Panc1 (cell line): ENCODE data around the gene CCNK. TPM values are rescaled to one million over a fixed set of nuclear protein-coding genes. Genes with fewer than 3 reads are reported as not detected.
A peak's percentile ranks its signal among the peaks of the same experiment; 100 is the strongest.

ENCODE experiments used
- ATAC-seq: fragments of 200-7000 bp; cut with Tn5 transposase; 2 replicates; pipeline ENCODE4 v1.9.1; 2020; ENCODE audit warnings: mild to moderate bottlenecking, moderate library complexity
- BruUV-seq: library from RNA; stranded (reverse); fragments of 400-500 nt; replicated peaks from 2 replicates; lab custom pipeline; 2021; lab: Mats Ljungman, UMichigan
- CTCF ChIA-PET: fragments of 300-600 bp; sonication (Branson Sonifier 250); formaldehyde crosslinking; loops from one replicate; lab custom pipeline; 2022; ENCODE audit warnings: antibody characterized with exemption; lab: Charles Lee
- POLR2A ChIA-PET: fragments of 300-600 bp; sonication (Branson Sonifier 250); formaldehyde crosslinking; loops from one replicate; lab custom pipeline; 2022; ENCODE audit warnings: antibody characterized with exemption; lab: Charles Lee
- DNase-seq: peaks from one replicate; pipeline ENCODE4 v3.0.0-alpha.2; 2010; ENCODE audit warnings: low read depth, low spot score
- H3K27ac ChIP-seq: 2 replicates; pipeline ENCODE4 v1.5.1; 2011; ENCODE audit warnings: mild to moderate bottlenecking, low read length, inconsistent platforms
- H3K27me3 ChIP-seq: fragments of 200-500 bp; sonication (Bioruptor generic); 2 replicates; pipeline ENCODE4 v1.6.0; 2014; ENCODE audit warnings: low read length, inconsistent platforms; ENCODE audit not compliant: control insufficient read depth, insufficient read depth
- H3K36me3 ChIP-seq: fragments of 200-500 bp; sonication (Bioruptor generic); 2 replicates; pipeline ENCODE4 v1.5.1; 2014; ENCODE audit warnings: inconsistent platforms, mild to moderate bottlenecking, low read length, moderate library complexity; ENCODE audit not compliant: control insufficient read depth, insufficient read depth
- H3K4me1 ChIP-seq: 2 replicates; pipeline ENCODE4 v1.5.1; 2011; ENCODE audit warnings: inconsistent platforms, mild to moderate bottlenecking, low read length, moderate library complexity; ENCODE audit not compliant: control insufficient read depth, insufficient read depth
- H3K4me3 ChIP-seq, 2 experiments: 2 replicates each; pipeline ENCODE4 v1.5.1; 2011 to 2012; ENCODE audit warnings: low read depth in 2 of 2, low read length in 2 of 2, mild to moderate bottlenecking in 2 of 2, inconsistent platforms in 1 of 2, moderate library complexity in 1 of 2
- H3K9me3 ChIP-seq: fragments of 200-500 bp; sonication (Bioruptor generic); 2 replicates; pipeline ENCODE4 v1.5.1; 2014; ENCODE audit warnings: low read depth, mild to moderate bottlenecking, inconsistent platforms, low read length, moderate library complexity; ENCODE audit not compliant: control insufficient read depth, insufficient read depth
- CTCF ChIP-seq: fragments of 450-650 bp; IDR thresholded peaks from 2 replicates; pipeline ENCODE4 v1.5.1; 2017; ENCODE audit warnings: mild to moderate bottlenecking
- POLR2AphosphoS5 ChIP-seq: IDR thresholded peaks from 2 replicates; pipeline ENCODE4 v1.6.1; 2012; ENCODE audit warnings: mild to moderate bottlenecking, low read depth, low read length, moderate library complexity
- REST ChIP-seq, 2 experiments: IDR thresholded peaks; 2 replicates each; pipeline ENCODE4 v1.6.1; 2011 to 2012; ENCODE audit warnings: low read depth in 2 of 2, control low read depth in 1 of 2, low read length in 1 of 2, mild to moderate bottlenecking in 1 of 2, moderate library complexity in 1 of 2; ENCODE audit not compliant: insufficient read depth in 1 of 2
- SIN3A ChIP-seq: IDR thresholded peaks from 2 replicates; pipeline ENCODE4 v1.6.1; 2012; ENCODE audit warnings: low read depth, mild to moderate bottlenecking, low read length, moderate library complexity, borderline replicate concordance; ENCODE audit not compliant: insufficient read depth
- TCF7L2 ChIP-seq: IDR thresholded peaks from 2 replicates; pipeline ENCODE4 v1.6.1; 2011; ENCODE audit warnings: mild to moderate bottlenecking, low read depth, low read length, inconsistent platforms
- in situ Hi-C: cut with HindIII; loops from 2 replicates; pipeline ENCODE4 v1.10.0; 2016; ENCODE audit warnings: low sequenced_read_pairs, low pct_unique_long_range_greater_than_20kb
- intact Hi-C: fragments of 100-400 bp; cut with micrococcal nuclease; formaldehyde crosslinking; loops from one replicate; pipeline ENCODE4 v1.10.0; 2022; ENCODE audit not compliant: unreplicated experiment
- total RNA-seq: library from RNA; stranded (reverse); gene quantifications from one replicate; pipeline ENCODE4 v1.2.1, GENCODE V29; 2021; ENCODE audit not compliant: unreplicated experiment

Gene CCNK
- total RNA-seq, 1 experiment from 2014 or later: 47.8 TPM

- Histone ChIP-seq H3K4me1 (peaks cover 69% of the 10 kb centered on the region), H3K9me3 (no peaks in the 10 kb centered on the region), H3K4me3 (no peak overlapping the region), H3K27ac (peak overlapping the region; percentile 65), H3K36me3 (no peaks in the 10 kb centered on the region), H3K27me3 (no peaks in the 10 kb centered on the region)
- intact Hi-C loops: no loop called here
- no TSS peak for BruUV-seq
- ATAC-seq: no peak
- TF ChIP-seq SIN3A: no peak
- TF ChIP-seq CTCF: no peak
- no peak for TF ChIP-seq TCF7L2
- TF ChIP-seq REST (IDR thresholded peaks at IDR 0.05; ENCODE audit: insufficient read depth in 1 of 2, low read depth in 2 of 2, low read length in 1 of 2): no peak
- no peak for TF ChIP-seq POLR2AphosphoS5
- ChIA-PET CTCF (no interaction called here), POLR2A (no interaction called here)
- in situ Hi-C loops: no loop called here
- no peak for DNase-seq
Observed at GRCh38 chr14:99561864-99562263, 80.7 kb downstream of the CCNK start.

Other genes with a start within 250 kb of the CCNK start
- 0.23 TPM for gene BCL11B, start 209.2 kb upstream of the CCNK start, total RNA-seq
- 51.1 TPM for gene SETD3, start 550 bp upstream of the CCNK start, total RNA-seq
- gene CCDC85C, start 122.8 kb downstream of the CCNK start, total RNA-seq: 96.6 TPM
- gene HHIPL1, start 163.7 kb downstream of the CCNK start, total RNA-seq: 2.1 TPM
- 0.36 TPM for gene CYP46A1, start 202.9 kb downstream of the CCNK start, total RNA-seq